K562 (cell line): ENCODE measurements around the gene METTL21C. TPM values are rescaled to one million over a fixed set of nuclear protein-coding genes. Genes with fewer than 3 reads are reported as not detected.

Source experiments
- ATAC-seq: fragments of 200-7000 bp; cut with Tn5 transposase; 3 replicates; pipeline ENCODE4 v1.9.1; 2020; ENCODE audit warnings: moderate library complexity
- BruUV-seq: library from RNA; stranded (reverse); fragments of 400-500 nt; replicated peaks from 2 replicates; lab custom pipeline; 2021; lab: Mats Ljungman, UMichigan
- CTCF ChIA-PET: fragments of 300-600 bp; formaldehyde crosslinking; extraction: SDS; loops from one replicate; lab custom pipeline; 2021; ENCODE audit warnings: low intra/inter-chr PET ratio; lab: Yijun Ruan, JAX
- POLR2A ChIA-PET: fragments of 300-600, 350-650 bp; sonication (Branson Sonifier 250); formaldehyde crosslinking; extraction: SDS; loops from one replicate; lab custom pipeline; 2021; ENCODE audit warnings: antibody characterized with exemption, inconsistent platforms; lab: Yijun Ruan, JAX
- DNase-seq, 4 experiments: peaks; one replicate each; pipeline versions ENCODE4 v3.0.0 to v3.0.0-alpha.2; 2011 to 2018; ENCODE audit warnings: low spot score in 3 of 4, mixed read lengths in 3 of 4; ENCODE audit errors: extremely low read depth in 1 of 4
- FAIRE-seq: peaks from 2 replicates; lab custom pipeline; 2011; peaks lifted over from hg19 to GRCh38; lab: Jason Lieb, UNC
- H2AFZ ChIP-seq: 2 replicates; pipeline ENCODE4 v1.6.0; 2011; ENCODE audit warnings: low read depth, low read length, control low read depth, inconsistent platforms
- H3K27ac ChIP-seq: fragments of 200-600 bp; 3 replicates; pipeline ENCODE4 v1.8.0; 2011; ENCODE audit warnings: low read depth, mild to moderate bottlenecking, control low read depth, inconsistent platforms, low read length, moderate library complexity, mixed read lengths; ENCODE audit errors: extremely low read depth
- H3K27me3 ChIP-seq, 2 experiments: fragments of 300-600 bp in 1 of 2; 2 replicates in 1 of 2; 3 replicates in 1 of 2; pipeline versions ENCODE4 v1.6.0 to v1.8.0; 2011; ENCODE audit warnings: inconsistent platforms in 2 of 2, low read length in 2 of 2, mild to moderate bottlenecking in 1 of 2, mixed read lengths in 1 of 2, moderate library complexity in 1 of 2; ENCODE audit not compliant: control insufficient read depth in 2 of 2, insufficient read depth in 2 of 2
- H3K36me3 ChIP-seq: fragments of 300-600 bp; 3 replicates; pipeline ENCODE4 v1.8.0; 2011; ENCODE audit warnings: mild to moderate bottlenecking, low read length, inconsistent platforms; ENCODE audit not compliant: control insufficient read depth, insufficient read depth
- H3K4me1 ChIP-seq, 2 experiments: fragments of 200-600 bp in 1 of 2; replicated peaks in 1 of 2; 2 replicates in 1 of 2; 3 replicates in 1 of 2; pipeline versions ENCODE4 v1.5.1 to v1.8.0; 2011; ENCODE audit warnings: inconsistent platforms in 2 of 2, low read length in 2 of 2, mild to moderate bottlenecking in 1 of 2, mixed read lengths in 1 of 2, moderate library complexity in 1 of 2; ENCODE audit not compliant: control insufficient read depth in 2 of 2, insufficient read depth in 2 of 2
- H3K4me2 ChIP-seq: 2 replicates; pipeline ENCODE4 v1.6.1; 2011; ENCODE audit warnings: low read length, control low read depth, inconsistent platforms, mixed read lengths; ENCODE audit not compliant: insufficient read depth
- H3K4me3 ChIP-seq: fragments of 200-600 bp; sonication (generic), shearing (Covaris generic); 2 replicates; pipeline ENCODE4 v1.5.1; 2016; ENCODE audit warnings: control low read depth, inconsistent platforms
- H3K79me2 ChIP-seq: fragments of 200-600 bp; 3 replicates; pipeline ENCODE4 v1.8.0; 2011; ENCODE audit warnings: low read length, inconsistent platforms; ENCODE audit not compliant: control insufficient read depth, insufficient read depth
- H3K9ac ChIP-seq, 2 experiments: 2 replicates each; pipeline versions ENCODE4 v1.6.0 to v1.6.1; 2011; ENCODE audit warnings: low read depth in 2 of 2, low read length in 2 of 2, control low read depth in 1 of 2, inconsistent platforms in 1 of 2, mild to moderate bottlenecking in 1 of 2, mixed read lengths in 1 of 2; ENCODE audit not compliant: insufficient read depth in 1 of 2
- H3K9me1 ChIP-seq: one replicate; pipeline ENCODE4 v1.6.0; 2011; ENCODE audit warnings: inconsistent platforms, mild to moderate bottlenecking, low read length, moderate library complexity; ENCODE audit not compliant: control insufficient read depth, insufficient read depth
- H3K9me3 ChIP-seq: replicated peaks from 2 replicates; pipeline ENCODE4 v1.5.1; 2011; ENCODE audit warnings: low read depth, low read length, inconsistent platforms; ENCODE audit not compliant: control insufficient read depth, insufficient read depth
- H4K20me1 ChIP-seq: replicated peaks from 2 replicates; pipeline ENCODE4 v1.6.1; 2011; ENCODE audit warnings: low read length, inconsistent platforms, mixed read lengths; ENCODE audit not compliant: control insufficient read depth, insufficient read depth
- HDGF ChIP-seq: fragments of 450-650 bp; IDR thresholded peaks from 2 replicates; pipeline ENCODE4 v1.6.1; 2016
- KAT7 ChIP-seq: sonication (generic); formaldehyde crosslinking; IDR thresholded peaks from 2 replicates; pipeline ENCODE4 v1.8.0; 2022; ENCODE audit warnings: missing genetic modification reagents, mild to moderate bottlenecking, borderline replicate concordance
- MCM7 ChIP-seq, 2 experiments: fragments of 450-650 bp; IDR thresholded peaks; 2 replicates each; pipeline ENCODE4 v1.6.1; 2016 to 2018
- NCOA4 ChIP-seq: fragments of 450-650 bp; IDR thresholded peaks from 2 replicates; pipeline ENCODE4 v1.6.1; 2018; ENCODE audit warnings: mild to moderate bottlenecking; ENCODE audit not compliant: partially characterized antibody
- RBM34 ChIP-seq: fragments of 200-400 bp; formaldehyde crosslinking; IDR thresholded peaks from 2 replicates; pipeline ENCODE4 v1.6.1; 2018; ENCODE audit warnings: low read length, borderline replicate concordance; ENCODE audit not compliant: insufficient read depth
- SMAD1 ChIP-seq: fragments of 150-350 bp; IDR thresholded peaks from 2 replicates; pipeline ENCODE4 v1.6.1; 2014; ENCODE audit warnings: low read length, low read depth; ENCODE audit not compliant: partially characterized antibody
- SMARCC2 ChIP-seq: fragments of 450-650 bp; IDR thresholded peaks from 2 replicates; pipeline ENCODE4 v1.6.1; 2017; ENCODE audit warnings: antibody characterized with exemption, moderate library complexity, mild to moderate bottlenecking, low read depth
- ZFP1 ChIP-seq: fragments of 450-650 bp; formaldehyde crosslinking; IDR thresholded peaks from 2 replicates; pipeline ENCODE4 v1.4.0; 2020; ENCODE audit warnings: mild to moderate bottlenecking, mixed read lengths
- ZNF134 ChIP-seq: fragments of 250-450 bp; sonication (Bioruptor Pico); conservative IDR thresholded peaks from 2 replicates; pipeline ENCODE4 v1.4.0; 2020
- ZNF561 ChIP-seq: fragments of 450-650 bp; formaldehyde crosslinking; conservative IDR thresholded peaks from 2 replicates; pipeline ENCODE4 v1.4.0; 2020; ENCODE audit warnings: mild to moderate bottlenecking, moderate library complexity
- ZNF584 ChIP-seq: fragments of 200-800 bp; sonication (Bioruptor generic); IDR thresholded peaks from 2 replicates; pipeline ENCODE4 v1.6.1; 2016; ENCODE audit warnings: low read depth, mild to moderate bottlenecking, missing genetic modification characterization, missing compliant biosample characterization
- ZNF644 ChIP-seq: fragments of 200-800 bp; sonication (Bioruptor generic); IDR thresholded peaks from 2 replicates; pipeline ENCODE4 v1.6.1; 2016; ENCODE audit warnings: low read depth, missing genetic modification characterization, missing compliant biosample characterization
- ZNF766 ChIP-seq: fragments of 200-800 bp; sonication (Bioruptor generic); conservative IDR thresholded peaks from 2 replicates; pipeline ENCODE4 v1.6.1; 2016; ENCODE audit warnings: missing genetic modification characterization, missing compliant biosample characterization
- WGBS: fragments of 100-300 bp; shearing (Covaris generic); methylation state at CpG from one replicate; pipeline ENCODE4 v1.1.6; 2016; ENCODE audit warnings: low coverage, mixed read lengths; ENCODE audit not compliant: insufficient coverage; ENCODE audit errors: missing lambda C conversion rate; 5-methylcytosine and 5-hydroxymethylcytosine counted together
- in situ Hi-C: fragments of 300-500 bp; cut with MboI; formaldehyde crosslinking; loops from 4 replicates; pipeline ENCODE4 v1.15.0; 2018; ENCODE audit warnings: inconsistent platforms, mixed read lengths
- intact Hi-C: fragments of 100-400 bp; cut with micrococcal nuclease; formaldehyde crosslinking; loops from 2 replicates; pipeline ENCODE4 v1.14.2; 2022
- polyA plus RNA-seq, 8 experiments: library from polyadenylated mRNA; depleted of rRNA in 4 of 8; stranded (reverse) in 5 of 8; unstranded in 3 of 8; fragments of >200 nt; fragmentation: Nextera tagmentation in 2 of 8; fragmentation: Illumina TruSeq in 1 of 8; extraction: Ambion mirVana in 2 of 8; extraction: Trizol in 1 of 8; gene quantifications; 2 replicates each; pipeline versions ENCODE4 v1.2.1 to v1.2.3, GENCODE V29; 2011 to 2014; ENCODE audit warnings: inconsistent platforms in 1 of 8, missing spikeins in 1 of 8
- total RNA-seq, 7 experiments: library from RNA; depleted of rRNA in 6 of 7; stranded (reverse); fragments of >200 nt in 6 of 7; fragmentation: Illumina TruSeq in 2 of 7; extraction: Trizol in 2 of 7; gene quantifications; 2 replicates each; pipeline versions ENCODE4 v1.2.1 to v1.2.3, GENCODE V29; 2011 to 2021; ENCODE audit warnings: low replicate concordance in 1 of 7
- TF ChIP-seq, protein P1 (sequence below): fragments of 450-650 bp; IDR thresholded peaks from one replicate; pipeline ENCODE4 v1.6.1; 2018; ENCODE audit warnings: mild to moderate bottlenecking, moderate library complexity; ENCODE audit not compliant: partially characterized antibody

The METTL21C gene
- total and polyA plus RNA-seq, 9 of the 15 experiments (the other 6 are each of a cell fraction or from before 2014, with no cell fraction given): not detected

DNA sequence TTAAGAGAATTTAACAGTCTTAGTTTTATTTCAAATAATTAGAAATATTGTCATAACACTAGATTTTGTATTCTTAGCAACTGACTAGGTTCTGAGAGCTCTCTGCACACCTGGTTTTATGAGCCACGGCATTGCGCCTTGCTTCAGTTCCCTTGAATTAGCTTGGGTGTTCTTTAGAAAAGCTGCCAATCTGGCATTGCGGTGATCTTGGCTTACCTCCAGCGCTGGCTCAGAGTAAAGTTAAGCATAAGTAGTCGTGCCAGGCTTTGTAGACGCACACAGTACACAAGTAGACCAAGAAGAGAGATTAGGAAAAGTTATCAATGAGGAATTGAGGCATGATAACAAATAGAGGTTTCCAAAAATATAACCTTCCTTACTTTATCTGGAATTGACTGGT lies 52.4 kb downstream of the METTL21C start:
- no TSS peak for BruUV-seq
- H3K4me3 ChIP-seq: no peak overlapping the region
- 91% methylated on average over 6 of the region's 6 CpGs for WGBS
- peaks cover 94% of the 10 kb centered on the region for H3K36me3 ChIP-seq
- DNase-seq (no peak), FAIRE-seq (no peak), ATAC-seq (no peak)
- no peak overlapping the region for H3K4me2 ChIP-seq
- TF ChIP-seq ZNF584 (CRISPR knock-in tag): no peak
- TF ChIP-seq ZFP1 (CRISPR knock-in tag): no peak
- no peaks in the 10 kb centered on the region for H3K27me3 ChIP-seq
- H3K79me2 ChIP-seq: no peaks in the 10 kb centered on the region
- H3K9me1 ChIP-seq: no peaks in the 10 kb centered on the region
- H3K9me3 ChIP-seq: no peaks in the 10 kb centered on the region
- no peaks in the 10 kb centered on the region for H3K4me1 ChIP-seq
- no peaks in the 10 kb centered on the region for H4K20me1 ChIP-seq
- in situ Hi-C loops (no loop called here), intact Hi-C loops (no loop called here)
- no peak overlapping the region for H3K27ac ChIP-seq
- no peak overlapping the region for H3K9ac ChIP-seq
- no peak overlapping the region for H2AFZ ChIP-seq
- POLR2A ChIA-PET: interaction anchor here (1.1 kb wide), 1 partner anchor 20 kb away, joined by 3 read pairs; no protein-coding TSS in a partner anchor
- CTCF ChIA-PET: no interaction called here

DNA sequence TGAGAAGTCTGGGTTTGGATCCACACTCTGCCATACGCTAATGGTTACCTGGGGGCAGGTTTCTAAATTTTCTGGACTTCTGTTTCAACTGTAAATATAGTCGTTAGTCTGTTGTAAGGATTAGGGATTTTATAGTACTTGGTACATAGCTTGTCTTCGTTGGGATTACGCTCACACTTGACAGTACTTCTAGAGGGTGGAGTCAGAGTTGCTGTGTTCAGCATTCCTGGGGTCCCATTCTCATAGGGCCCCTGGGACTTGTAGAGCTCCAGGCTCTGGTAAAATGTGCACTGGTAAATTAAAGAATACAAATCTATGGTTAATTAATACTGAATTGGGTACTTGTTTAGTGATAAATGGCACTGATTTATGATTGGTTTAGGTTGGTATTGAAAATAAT lies 52.8 kb downstream of the METTL21C start:
- TF ChIP-seq ZNF766 (no peak), NCOA4 (no peak), SMARCC2 (no peak), ZNF134 (no peak), ZNF561 (CRISPR knock-in tag) (no peak), KAT7 (CRISPR knock-in tag) (no peak), HDGF (no peak), ZNF644 (tag) (no peak), SMAD1 (no peak), MCM7 (IDR thresholded peaks at IDR 0.05) (no peak), RBM34 (no peak)
- TF ChIP-seq, protein P1, sequence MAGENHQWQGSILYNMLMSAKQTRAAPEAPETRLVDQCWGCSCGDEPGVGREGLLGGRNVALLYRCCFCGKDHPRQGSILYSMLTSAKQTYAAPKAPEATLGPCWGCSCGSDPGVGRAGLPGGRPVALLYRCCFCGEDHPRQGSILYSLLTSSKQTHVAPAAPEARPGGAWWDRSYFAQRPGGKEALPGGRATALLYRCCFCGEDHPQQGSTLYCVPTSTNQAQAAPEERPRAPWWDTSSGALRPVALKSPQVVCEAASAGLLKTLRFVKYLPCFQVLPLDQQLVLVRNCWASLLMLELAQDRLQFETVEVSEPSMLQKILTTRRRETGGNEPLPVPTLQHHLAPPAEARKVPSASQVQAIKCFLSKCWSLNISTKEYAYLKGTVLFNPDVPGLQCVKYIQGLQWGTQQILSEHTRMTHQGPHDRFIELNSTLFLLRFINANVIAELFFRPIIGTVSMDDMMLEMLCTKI: no peak
- DNase-seq: no peak
- no TSS peak for BruUV-seq
- H3K9ac ChIP-seq: no peak overlapping the region
- H3K4me2 ChIP-seq: no peak overlapping the region
- in situ Hi-C loops: no loop called here
- intact Hi-C loops: no loop called here
- ATAC-seq: no peak
- H3K27ac ChIP-seq: no peak overlapping the region
- ChIA-PET POLR2A (interaction anchor here (1.1 kb wide), 1 partner anchor 19 kb away, joined by 3 read pairs; no protein-coding TSS in a partner anchor), CTCF (no interaction called here)
- no peak overlapping the region for H3K4me3 ChIP-seq
- H3K9me1 ChIP-seq: no peaks in the 10 kb centered on the region
- no peaks in the 10 kb centered on the region for H3K4me1 ChIP-seq
- no peak for FAIRE-seq
- H3K79me2 ChIP-seq: no peaks in the 10 kb centered on the region
- no peak overlapping the region for H2AFZ ChIP-seq
- no peaks in the 10 kb centered on the region for H3K27me3 ChIP-seq
- peaks cover 94% of the 10 kb centered on the region for H3K36me3 ChIP-seq
- H3K9me3 ChIP-seq: no peaks in the 10 kb centered on the region
- 47% methylated on average over 4 of the region's 4 CpGs for WGBS
- H4K20me1 ChIP-seq: no peaks in the 10 kb centered on the region
